Peyer's patch (tissue), 4 donors: ENCODE data around the gene MPP2.

Experiments
- POLR2A ChIP-seq, 2 donors: fragments of 450-650 bp; IDR thresholded peaks; one replicate each; pipeline ENCODE4 v1.5.1; 2017; ENCODE audit warnings: antibody characterized with exemption in 2 of 2, mild to moderate bottlenecking in 2 of 2, moderate library complexity in 2 of 2
- TF ChIP-seq, protein P1 (sequence below), 6 experiments: fragments of 450-650 bp in 4 of 6; fragments of 200-600 bp in 2 of 6; sonication (generic) in 1 of 6; IDR thresholded peaks; one replicate each; pipeline ENCODE4 v1.5.1; 2017 to 2019; ENCODE audit warnings: antibody characterized with exemption in 6 of 6, mild to moderate bottlenecking in 3 of 6, moderate library complexity in 1 of 6

GRCh38 chr17:43890240-43890639 is 17.1 kb downstream of the MPP2 start:
- no peak for TF ChIP-seq POLR2A (IDR thresholded peaks at IDR 0.05)
- TF ChIP-seq, protein P1, sequence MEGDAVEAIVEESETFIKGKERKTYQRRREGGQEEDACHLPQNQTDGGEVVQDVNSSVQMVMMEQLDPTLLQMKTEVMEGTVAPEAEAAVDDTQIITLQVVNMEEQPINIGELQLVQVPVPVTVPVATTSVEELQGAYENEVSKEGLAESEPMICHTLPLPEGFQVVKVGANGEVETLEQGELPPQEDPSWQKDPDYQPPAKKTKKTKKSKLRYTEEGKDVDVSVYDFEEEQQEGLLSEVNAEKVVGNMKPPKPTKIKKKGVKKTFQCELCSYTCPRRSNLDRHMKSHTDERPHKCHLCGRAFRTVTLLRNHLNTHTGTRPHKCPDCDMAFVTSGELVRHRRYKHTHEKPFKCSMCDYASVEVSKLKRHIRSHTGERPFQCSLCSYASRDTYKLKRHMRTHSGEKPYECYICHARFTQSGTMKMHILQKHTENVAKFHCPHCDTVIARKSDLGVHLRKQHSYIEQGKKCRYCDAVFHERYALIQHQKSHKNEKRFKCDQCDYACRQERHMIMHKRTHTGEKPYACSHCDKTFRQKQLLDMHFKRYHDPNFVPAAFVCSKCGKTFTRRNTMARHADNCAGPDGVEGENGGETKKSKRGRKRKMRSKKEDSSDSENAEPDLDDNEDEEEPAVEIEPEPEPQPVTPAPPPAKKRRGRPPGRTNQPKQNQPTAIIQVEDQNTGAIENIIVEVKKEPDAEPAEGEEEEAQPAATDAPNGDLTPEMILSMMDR (IDR thresholded peaks at IDR 0.05), result no peak
